Measurements from ENCODE around the gene SCML2. TPM values are rescaled to one million over a fixed set of nuclear protein-coding genes. Genes with fewer than 3 reads are reported as not detected.

The SCML2 gene
- total and polyA plus RNA-seq, 12 donors: 1.6 to 24.5 (median 5.8) TPM

- WGBS, 4 donors: 15 to 30% (median 19%) methylated on average over 3 to 4 of the region's 4 CpGs
- Histone ChIP-seq H3K36me3 (replicated peaks in 1 of 2) (no peaks in the 10 kb centered on the region), H3K4me3 (no peak overlapping the region), H3K27ac (no peak overlapping the region), H3K9me3 (replicated peaks in 1 of 3) (no peaks in the 10 kb centered on the region), H3K4me1 (replicated peaks in 1 of 2) (no peaks in the 10 kb centered on the region), H3K27me3 (no peaks in the 10 kb centered on the region)
- no peak for DNase-seq
- no peak for TF ChIP-seq POLR2A (IDR thresholded peaks at IDR 0.05)
- TF ChIP-seq CTCF (IDR thresholded peaks at IDR 0.05): no peak
- intact Hi-C loops (cut with DNase I): no loop called here
These were observed 64.3 kb downstream of the SCML2 start for GRCh38 chrX:18290200-18290599.

GRCh38 chrX:18288716-18289115 lies 65.8 kb downstream of the SCML2 start:
- Histone ChIP-seq H3K4me3 (no peak overlapping the region), H3K27me3 (no peaks in the 10 kb centered on the region), H3K27ac (no peak overlapping the region), H3K9me3 (replicated peaks in 1 of 3) (no peaks in the 10 kb centered on the region), H3K36me3 (replicated peaks in 1 of 2) (no peaks in the 10 kb centered on the region), H3K4me1 (replicated peaks in 1 of 2) (no peaks in the 10 kb centered on the region)
- DNase-seq: no peak
- intact Hi-C loops (cut with DNase I): no loop called here
- 48 to 61% (median 52%) methylated on average over 3 of the region's 3 CpGs for WGBS, 4 donors
- no peak for TF ChIP-seq CTCF (IDR thresholded peaks at IDR 0.05)
- no peak for TF ChIP-seq POLR2A (IDR thresholded peaks at IDR 0.05)

GRCh38 chrX:18286322-18286831 lies 68.1 kb downstream of the SCML2 start:
- Histone ChIP-seq H3K4me1 (replicated peaks in 1 of 2) (no peaks in the 10 kb centered on the region), H3K27ac (no peak overlapping the region), H3K9me3 (replicated peaks in 1 of 3) (no peaks in the 10 kb centered on the region), H3K4me3 (no peak overlapping the region), H3K27me3 (no peaks in the 10 kb centered on the region), H3K36me3 (replicated peaks in 1 of 2) (no peaks in the 10 kb centered on the region)
- DNase-seq: no peak
- WGBS, 4 donors: 46 to 55% (median 49%) methylated on average over 3 of the region's 3 CpGs
- intact Hi-C loops (cut with DNase I): no loop called here
- TF ChIP-seq POLR2A (IDR thresholded peaks at IDR 0.05): no peak
- TF ChIP-seq CTCF (IDR thresholded peaks at IDR 0.05): no peak

- Histone ChIP-seq H3K4me1 (replicated peaks in 1 of 2) (no peaks in the 10 kb centered on the region), H3K36me3 (replicated peaks in 1 of 2) (no peaks in the 10 kb centered on the region), H3K9me3 (replicated peaks in 1 of 3) (no peaks in the 10 kb centered on the region), H3K27me3 (no peaks in the 10 kb centered on the region), H3K4me3 (no peak overlapping the region), H3K27ac (no peak overlapping the region)
- TF ChIP-seq POLR2A (IDR thresholded peaks at IDR 0.05): no peak
- no peak for TF ChIP-seq CTCF (IDR thresholded peaks at IDR 0.05)
- no peak for DNase-seq
- intact Hi-C loops (cut with DNase I): no loop called here
- WGBS, 4 donors: 85 to 92% (median 91%) methylated on average over 2 to 4 of the region's 4 CpGs; no CpG with 5 or more reads in 1 of the 4 donors
These were observed 76.0 kb downstream of the SCML2 start for GRCh38 chrX:18278449-18278848.
